WI38 (cell line): ENCODE measurements around the gene KLHL29.

Experiments
- H3K4me3 ChIP-seq: 2 replicates; pipeline ENCODE4 v1.5.1; 2011; ENCODE audit warnings: low read depth, mild to moderate bottlenecking, control low read depth, low read length
- TF ChIP-seq, protein P1 (sequence below): IDR thresholded peaks from 2 replicates; pipeline ENCODE4 v1.5.1; 2012; ENCODE audit warnings: low read depth, mild to moderate bottlenecking, control low read depth, low read length

Gene KLHL29

DNA sequence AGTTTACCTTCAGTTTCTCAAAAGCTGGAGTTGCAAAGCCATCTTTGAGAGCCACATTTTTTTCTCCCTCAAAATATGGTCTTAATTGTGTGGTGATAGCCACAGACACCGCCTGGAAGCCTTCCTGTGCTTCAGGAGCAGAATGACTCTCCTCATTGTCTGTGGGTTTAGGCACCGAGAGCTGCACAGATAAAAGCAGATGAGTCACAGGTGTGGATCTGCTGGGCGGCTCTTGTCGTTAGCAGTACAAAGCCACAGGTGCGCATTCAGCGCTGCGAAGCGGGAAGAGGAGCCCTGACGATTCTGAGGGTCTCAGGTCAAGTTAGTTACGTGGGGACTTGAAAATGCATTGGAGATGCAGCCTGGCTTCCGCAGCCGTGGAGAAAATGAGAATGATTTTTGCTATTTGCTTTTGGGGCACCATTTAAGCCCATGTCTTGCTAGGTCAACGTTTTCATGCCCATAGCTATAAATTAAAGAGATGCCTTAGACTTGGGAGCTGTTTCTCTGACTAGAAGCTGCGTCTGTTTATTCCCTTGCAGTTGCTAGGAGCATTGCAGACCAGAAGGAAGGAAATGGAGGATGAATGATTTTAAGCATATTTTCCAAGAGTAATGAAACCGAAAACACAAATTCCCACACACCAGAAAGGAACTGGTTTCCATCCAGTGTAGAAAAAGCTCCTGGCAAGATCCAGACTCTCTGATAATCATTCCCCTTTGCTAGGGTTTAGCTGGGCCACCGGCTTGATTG, 51.5 kb downstream of the KLHL29 start:
- TF ChIP-seq, protein P1, sequence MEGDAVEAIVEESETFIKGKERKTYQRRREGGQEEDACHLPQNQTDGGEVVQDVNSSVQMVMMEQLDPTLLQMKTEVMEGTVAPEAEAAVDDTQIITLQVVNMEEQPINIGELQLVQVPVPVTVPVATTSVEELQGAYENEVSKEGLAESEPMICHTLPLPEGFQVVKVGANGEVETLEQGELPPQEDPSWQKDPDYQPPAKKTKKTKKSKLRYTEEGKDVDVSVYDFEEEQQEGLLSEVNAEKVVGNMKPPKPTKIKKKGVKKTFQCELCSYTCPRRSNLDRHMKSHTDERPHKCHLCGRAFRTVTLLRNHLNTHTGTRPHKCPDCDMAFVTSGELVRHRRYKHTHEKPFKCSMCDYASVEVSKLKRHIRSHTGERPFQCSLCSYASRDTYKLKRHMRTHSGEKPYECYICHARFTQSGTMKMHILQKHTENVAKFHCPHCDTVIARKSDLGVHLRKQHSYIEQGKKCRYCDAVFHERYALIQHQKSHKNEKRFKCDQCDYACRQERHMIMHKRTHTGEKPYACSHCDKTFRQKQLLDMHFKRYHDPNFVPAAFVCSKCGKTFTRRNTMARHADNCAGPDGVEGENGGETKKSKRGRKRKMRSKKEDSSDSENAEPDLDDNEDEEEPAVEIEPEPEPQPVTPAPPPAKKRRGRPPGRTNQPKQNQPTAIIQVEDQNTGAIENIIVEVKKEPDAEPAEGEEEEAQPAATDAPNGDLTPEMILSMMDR: no peak
- H3K4me3 ChIP-seq: no peak overlapping the region

DNA sequence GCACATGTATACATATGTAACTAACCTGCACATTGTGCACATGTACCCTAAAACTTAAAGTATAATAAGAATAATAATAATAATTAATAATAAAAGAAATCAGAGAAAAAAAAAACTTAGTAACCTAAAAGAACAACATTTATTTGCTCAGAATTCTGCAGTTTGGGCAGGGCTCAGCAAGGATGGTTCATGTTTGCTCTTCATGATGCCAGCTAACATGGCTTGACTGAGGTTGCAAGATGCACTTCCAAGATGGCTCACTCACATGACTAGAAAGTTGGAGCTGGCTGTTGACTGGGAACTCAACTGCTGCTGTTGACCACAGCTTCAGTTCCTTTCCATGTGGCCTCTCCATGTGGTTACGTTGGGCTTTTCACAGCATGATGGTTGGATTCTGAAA, 56.4 kb downstream of the KLHL29 start:
- TF ChIP-seq, protein P1: no peak
- no peak overlapping the region for H3K4me3 ChIP-seq

DNA sequence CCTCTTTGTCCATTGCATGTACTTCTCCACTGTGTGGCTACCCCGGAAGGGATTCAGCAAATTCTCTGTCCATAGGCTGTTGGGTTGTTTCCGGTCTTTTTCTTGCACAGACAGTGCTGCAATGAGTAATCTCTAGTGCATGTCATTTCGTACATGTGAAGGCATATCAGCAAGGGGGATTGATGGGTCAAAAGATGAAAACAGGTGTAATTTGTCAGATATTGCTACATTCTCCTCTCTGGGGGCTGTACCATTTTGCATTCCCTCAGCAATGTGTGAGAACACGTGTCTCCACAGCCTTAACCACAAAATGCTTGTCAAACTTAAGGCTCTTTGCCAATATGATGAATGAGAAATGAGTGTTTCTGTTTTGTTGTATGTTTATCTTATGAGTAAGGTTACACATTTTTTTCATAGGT, 60.5 kb downstream of the KLHL29 start:
- TF ChIP-seq, protein P1: no peak
- H3K4me3 ChIP-seq: no peak overlapping the region

DNA sequence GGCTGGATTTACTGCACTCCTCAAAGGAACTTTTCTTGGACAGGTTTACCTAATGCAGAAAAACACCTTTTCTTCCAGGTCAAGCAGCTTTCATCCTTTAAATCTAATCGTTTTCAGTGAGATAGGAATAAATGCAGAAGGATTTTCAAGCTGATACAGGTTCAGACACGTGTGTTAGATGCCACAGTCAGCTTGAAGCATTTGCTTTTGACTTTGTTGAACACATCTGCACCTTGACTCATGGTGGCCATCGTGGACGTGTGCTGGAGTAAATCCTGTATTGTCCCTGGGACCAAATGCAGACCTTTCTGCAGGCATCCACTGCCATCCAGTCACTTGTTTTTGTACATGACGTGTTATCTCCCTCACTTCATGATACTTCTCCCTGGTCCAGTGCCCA, 61.9 kb downstream of the KLHL29 start:
- H3K4me3 ChIP-seq: no peak overlapping the region
- TF ChIP-seq, protein P1: no peak

DNA sequence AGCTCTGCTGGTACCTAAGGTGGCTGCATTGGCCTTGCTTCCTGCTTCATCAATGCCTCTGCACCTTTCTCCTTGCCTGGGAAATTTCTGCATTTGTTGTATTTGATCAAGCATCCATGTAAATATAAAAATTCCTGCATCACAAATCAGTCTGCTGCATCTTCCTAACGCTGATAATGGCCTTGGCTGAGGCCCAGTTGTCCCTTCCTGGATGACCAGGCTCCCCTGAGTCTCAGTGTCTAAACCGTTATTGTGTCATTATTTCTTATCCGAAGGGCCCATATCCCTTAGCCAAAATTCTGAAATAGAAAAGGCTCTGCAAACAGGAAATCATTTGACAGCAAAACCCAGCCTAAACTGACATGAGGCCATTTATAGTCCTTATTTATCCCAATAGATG, 62.4 kb downstream of the KLHL29 start:
- H3K4me3 ChIP-seq: no peak overlapping the region
- TF ChIP-seq, protein P1: no peak

DNA sequence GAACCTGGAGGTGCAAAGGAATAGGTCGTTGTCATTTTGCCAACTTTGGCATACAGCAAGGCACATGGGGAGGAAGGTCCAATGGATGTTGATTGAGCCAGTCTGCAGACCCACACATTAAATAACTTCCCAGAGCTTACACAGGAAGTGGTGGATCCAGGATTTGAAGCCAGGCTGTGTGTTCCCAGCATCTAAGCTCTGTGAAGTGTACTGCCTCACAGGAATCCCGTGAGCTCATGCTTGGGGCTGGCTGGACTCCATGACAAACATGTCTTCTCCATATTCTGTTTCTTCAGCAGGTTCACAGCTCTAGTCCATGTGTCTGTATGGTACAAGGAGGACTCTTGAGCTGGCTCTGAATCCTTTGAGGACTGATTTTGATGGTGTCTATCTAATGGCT, 63.9 kb downstream of the KLHL29 start:
- TF ChIP-seq, protein P1: no peak

DNA sequence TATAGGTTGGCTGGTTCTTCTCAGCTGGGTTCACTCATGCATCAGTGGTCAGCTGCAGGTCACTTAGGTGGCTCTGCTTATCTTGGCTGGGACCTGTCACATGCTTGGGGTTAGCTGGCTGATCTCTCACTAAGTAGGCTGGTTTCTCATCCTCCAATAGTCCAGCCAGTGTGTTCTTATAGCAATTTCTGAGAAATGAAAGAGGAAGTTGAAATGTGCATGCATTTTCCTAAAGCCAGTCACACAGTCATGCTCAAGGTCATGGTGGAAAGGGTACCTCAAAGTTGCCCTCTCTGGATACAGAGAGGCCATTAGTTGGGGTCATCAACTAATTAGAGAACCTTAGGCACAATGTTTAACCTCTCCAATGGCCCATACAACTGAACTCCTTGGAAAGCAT, 64.4 kb downstream of the KLHL29 start:
- no peak overlapping the region for H3K4me3 ChIP-seq
- TF ChIP-seq, protein P1: no peak

More for the DNA sequence above, 63.9 kb downstream of the KLHL29 start:
- H3K4me3 ChIP-seq: no peak overlapping the region
